GM21526 (cell line): ENCODE measurements around the gene GKN1.
"Not testable (repeated sequence)": the region's sequence is repeated elsewhere in the genome, so short reads cannot be mapped to it uniquely, and the experiment has no call there.

Experiments used
- ATAC-seq: cut with Tn5 transposase; IDR thresholded peaks from one replicate; pipeline ENCODE4 v1.9.1; 2021; ENCODE audit warnings: moderate library complexity; ENCODE audit not compliant: unreplicated experiment, low FRiP score

Gene GKN1

GRCh38 chr2:68955432-68955831 is 19.0 kb upstream of the GKN1 start:
- ATAC-seq: not testable (repeated sequence)

DNA sequence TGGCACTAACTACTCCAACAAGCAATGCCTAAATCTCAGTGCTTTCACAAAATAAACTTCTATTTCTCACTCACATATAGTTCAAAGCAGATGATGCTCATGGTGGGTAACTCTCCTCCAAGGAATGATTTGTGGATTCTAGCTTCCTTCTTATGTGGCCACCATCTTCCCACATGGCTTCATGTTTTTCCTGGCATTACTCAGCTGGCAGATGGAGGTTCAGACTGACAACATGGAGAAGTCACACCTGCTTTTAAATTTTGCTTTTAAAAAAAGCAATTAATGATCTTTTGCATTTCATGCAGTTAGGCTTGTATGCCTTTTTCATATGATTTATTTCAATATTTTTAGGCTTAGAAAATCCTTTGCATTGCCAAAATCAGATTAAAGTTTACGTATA is 15.4 kb upstream of the GKN1 start:
- ATAC-seq: no peak

- no peak for ATAC-seq
Measured at GRCh38 chr2:68961380-68961779, 13.1 kb upstream of the GKN1 start.

DNA sequence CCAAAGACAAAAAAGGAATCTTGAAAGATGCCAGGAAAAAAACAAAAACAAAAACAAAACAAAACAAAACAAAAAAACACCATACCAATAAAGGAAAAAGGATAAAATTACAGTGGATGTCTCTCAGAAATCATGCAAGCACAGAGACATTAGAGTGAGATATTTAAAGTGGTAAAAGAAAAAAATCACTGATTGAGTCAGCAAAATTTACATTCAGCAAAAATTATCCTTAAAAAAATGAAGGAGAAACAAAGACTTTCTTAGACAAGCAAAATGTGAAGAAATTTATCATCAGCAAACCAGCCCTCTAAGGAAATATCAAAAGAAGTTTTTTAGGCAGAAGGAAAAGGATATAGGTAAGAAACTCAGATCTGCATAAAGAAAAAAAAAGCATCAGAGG is 10.2 kb upstream of the GKN1 start:
- no peak for ATAC-seq

DNA sequence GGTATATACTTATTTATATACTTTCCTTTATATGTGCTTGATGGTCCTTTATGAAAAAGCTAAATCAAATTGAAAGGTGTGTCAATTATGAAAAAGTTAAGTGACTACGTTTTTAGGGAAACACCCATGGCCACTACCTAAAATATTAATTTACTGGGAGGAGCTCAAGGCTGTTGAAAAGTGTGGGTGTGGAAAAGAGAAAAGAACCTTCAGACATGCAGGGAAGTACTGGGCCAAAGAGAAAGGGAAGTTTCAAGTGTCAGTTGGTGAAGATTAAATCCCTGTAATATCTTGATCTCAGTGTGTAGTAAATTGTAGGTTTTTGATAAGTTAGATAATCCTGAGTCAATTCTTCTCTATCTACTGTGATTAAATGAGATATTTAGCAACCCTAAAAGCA is 6.2 kb upstream of the GKN1 start:
- ATAC-seq: no peak

GRCh38 chr2:68969736-68970490 is 4.5 kb upstream of the GKN1 start:
- no peak for ATAC-seq

- no peak for ATAC-seq
Measured at GRCh38 chr2:68970566-68971265, 3.7 kb upstream of the GKN1 start.

- ATAC-seq: no peak
Measured at GRCh38 chr2:68971591-68972231, 2.7 kb upstream of the GKN1 start.

DNA sequence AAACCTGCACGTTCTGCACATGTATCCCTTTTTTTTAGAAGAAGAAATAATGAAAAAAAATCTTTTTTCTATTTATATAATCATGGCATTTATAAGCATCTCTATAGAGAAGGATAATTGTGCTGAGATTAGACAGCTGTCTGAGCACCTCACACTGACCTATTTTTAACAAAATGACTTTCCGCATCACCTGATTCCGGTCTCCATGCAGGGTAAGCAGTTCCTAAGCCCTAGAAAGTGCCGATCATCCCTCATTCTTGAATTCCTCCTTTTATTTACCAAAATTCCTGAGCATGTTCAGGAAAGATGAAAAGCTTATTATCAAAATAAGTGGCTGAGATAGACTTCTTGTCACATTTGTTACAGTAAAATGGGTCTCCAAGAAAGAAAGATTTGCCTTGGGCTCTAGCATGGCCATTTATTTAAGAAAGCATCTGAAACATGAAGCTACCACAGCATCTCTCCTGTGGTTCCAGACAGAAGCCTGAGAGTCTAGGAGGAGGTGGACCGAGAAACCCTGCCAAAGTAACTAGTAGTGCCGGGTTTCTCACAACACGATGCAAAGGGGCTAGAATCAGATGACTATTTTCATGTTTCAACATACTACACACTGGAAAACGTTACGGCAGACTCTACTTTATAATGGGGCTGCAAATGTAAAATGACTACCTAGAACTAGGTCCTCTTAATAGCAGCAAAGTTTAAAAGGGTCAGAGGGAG is 670 bp downstream of the GKN1 start:
- no peak for ATAC-seq

DNA sequence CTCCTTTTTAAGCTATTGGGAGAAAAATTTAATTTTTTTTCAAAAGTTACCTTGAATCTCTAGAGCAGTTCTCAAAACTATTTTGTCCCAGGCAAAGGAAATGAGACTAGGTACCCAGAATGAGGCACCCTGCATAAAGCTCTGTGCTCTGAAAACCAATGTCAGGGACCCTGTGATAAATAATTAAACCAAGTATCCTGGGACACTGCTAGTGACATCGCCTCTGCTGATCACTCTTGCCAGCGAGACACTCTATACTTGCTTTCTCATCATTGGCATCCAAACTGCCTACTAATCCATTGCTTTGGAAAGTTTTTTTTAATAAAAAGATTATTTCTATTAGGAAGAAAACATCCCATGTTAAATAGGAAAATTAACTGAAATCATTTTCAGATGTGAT is 1.4 kb downstream of the GKN1 start:
- no peak for ATAC-seq

- no peak for ATAC-seq
Measured at GRCh38 chr2:68977453-68977852, 3.0 kb downstream of the GKN1 start.

DNA sequence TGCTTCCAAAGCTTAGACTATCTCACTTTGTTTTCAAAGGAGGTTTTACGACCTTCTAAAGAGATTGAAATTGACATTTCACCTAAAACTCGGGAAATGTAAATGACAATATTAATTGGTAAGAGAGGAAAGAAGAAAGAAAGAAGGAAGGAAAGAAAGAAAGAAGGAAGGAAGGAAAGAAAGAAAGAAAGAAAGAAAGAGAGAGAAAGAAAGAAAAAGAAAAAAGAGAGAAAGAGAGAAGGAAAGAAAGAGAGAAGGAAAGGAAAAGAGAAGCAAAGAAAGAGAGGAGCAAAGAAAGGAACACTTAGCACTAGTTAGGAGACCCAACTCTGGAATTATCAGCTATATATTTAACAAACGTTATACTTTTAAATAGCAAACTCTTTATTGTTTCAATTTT is 3.7 kb downstream of the GKN1 start:
- ATAC-seq: no peak

GRCh38 chr2:68980956-68981355 is 6.5 kb downstream of the GKN1 start:
- no peak for ATAC-seq

- ATAC-seq: no peak
Measured at GRCh38 chr2:68987021-68987503, 12.6 kb downstream of the GKN1 start.

GRCh38 chr2:68989035-68989434 is 14.6 kb downstream of the GKN1 start:
- no peak for ATAC-seq

DNA sequence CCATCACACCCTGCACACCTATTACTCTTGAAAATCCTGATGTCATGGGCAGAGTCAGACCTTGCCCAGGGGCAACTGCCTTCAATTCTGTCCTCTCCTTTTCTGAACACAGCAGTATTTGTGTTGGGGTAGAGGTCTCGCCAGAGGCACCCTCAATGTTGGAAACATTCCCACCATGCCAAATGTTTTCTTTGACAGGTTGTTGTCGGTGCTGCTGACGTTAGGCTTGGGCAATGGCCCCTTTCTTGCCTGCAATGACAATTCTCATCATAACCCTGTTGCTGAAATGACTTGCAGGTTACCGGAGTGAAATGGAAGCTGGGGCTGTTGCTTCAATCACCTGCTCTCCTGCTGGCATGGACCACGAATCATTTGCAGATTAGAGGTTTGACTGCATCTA is 17.9 kb downstream of the GKN1 start:
- ATAC-seq: no peak

DNA sequence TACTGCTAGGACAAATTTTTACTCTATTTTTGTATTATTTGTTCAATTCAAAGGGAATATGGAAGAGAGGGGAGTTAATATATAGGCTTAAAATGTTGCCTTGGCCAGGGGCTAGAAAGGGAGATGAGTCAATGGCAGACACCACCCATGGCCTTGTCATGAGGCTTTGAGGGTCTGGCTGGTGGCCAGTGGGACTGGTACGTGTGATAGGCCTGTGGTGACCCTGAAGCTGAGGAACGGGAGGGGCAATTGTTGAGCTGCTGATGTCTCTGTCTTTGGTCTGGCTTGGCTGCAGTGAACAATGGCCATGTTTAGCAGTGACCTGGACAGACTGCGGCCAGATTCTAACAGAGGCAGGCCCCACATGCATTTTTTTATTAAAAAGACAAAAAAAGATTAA is 18.5 kb downstream of the GKN1 start:
- ATAC-seq: no peak

- no peak for ATAC-seq
Measured at GRCh38 chr2:68993660-68994059, 19.2 kb downstream of the GKN1 start.

DNA sequence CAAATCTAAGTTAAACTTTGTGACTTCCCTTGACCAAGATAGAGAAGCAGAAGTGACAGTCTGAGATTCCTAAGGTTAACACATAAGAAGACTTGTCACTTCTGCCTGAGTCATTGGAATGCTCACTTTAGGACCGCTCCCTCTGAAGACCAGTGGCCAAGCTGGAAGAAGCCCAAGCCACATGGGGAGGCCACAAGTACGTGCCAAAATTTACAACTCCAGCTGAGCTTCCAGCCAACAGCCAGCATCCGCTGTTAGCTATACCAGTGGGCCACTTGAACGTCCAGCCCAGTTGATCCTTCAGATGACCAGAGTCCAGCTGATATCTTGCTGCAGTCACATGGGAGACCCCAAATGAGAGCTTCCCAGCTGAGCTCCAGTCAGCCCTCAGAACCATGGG is 20.4 kb downstream of the GKN1 start:
- ATAC-seq: no peak

- ATAC-seq: no peak
Measured at GRCh38 chr2:68995916-68996315, 21.5 kb downstream of the GKN1 start.

DNA sequence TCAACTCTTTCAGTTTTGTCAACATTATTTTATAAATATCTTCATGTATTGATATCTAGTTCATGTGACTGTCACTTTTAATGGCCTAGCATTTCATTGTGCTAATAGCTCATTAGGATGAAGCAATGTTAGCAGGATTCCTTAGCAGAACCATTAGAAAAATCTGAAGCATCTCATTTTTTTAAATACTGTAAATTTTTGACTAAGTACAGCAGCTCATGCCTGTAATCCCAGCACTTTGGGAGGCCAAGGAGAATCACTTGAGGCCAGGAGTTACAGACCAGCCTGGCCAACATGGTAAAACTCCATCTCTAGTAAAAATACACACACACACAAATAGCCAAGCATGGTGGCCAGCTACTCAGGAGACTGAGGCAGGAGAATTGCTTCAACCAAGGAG is 23.0 kb downstream of the GKN1 start:
- no peak for ATAC-seq
